Natural killer cell treated with Interleukin-12 subunit alpha and Interleukin-12 subunit beta and Interleukin-15 and Interleukin-18, amount 100 ng/mL, for 72 hours (primary cell): ENCODE measurements around the gene CRYGA. TPM values are rescaled to one million over a fixed set of nuclear protein-coding genes. Genes with fewer than 3 reads are reported as not detected.
"Not testable (repeated sequence)": the region's sequence is repeated elsewhere in the genome, so short reads cannot be mapped to it uniquely, and the experiment has no call there.

Experiments
- ATAC-seq, 2 donors: fragments of 150-1000 bp; cut with Tn5 transposase in 1 of 2; sonication (Bioruptor Pico), chemical (Tn5 transposase) in 1 of 2; 2 replicates each; pipeline ENCODE4 v1.10.0; 2021
- DNase-seq: peaks from one replicate; pipeline ENCODE4 v3.0.0; 2022; ENCODE audit warnings: low spot score
- H3K27ac Mint-ChIP-seq, 2 donors: 1 replicate in 1 of 2; 2 replicates in 1 of 2; pipeline ENCODE4 v1.8.0; 2022; ENCODE audit warnings: mixed read lengths in 2 of 2, mild to moderate bottlenecking in 1 of 2, moderate library complexity in 1 of 2
- H3K27me3 Mint-ChIP-seq, 2 donors: 1 replicate in 1 of 2; 2 replicates in 1 of 2; pipeline ENCODE4 v1.8.0; 2022; ENCODE audit warnings: mixed read lengths in 2 of 2
- H3K36me3 Mint-ChIP-seq: one replicate; pipeline ENCODE4 v1.8.0; 2022; ENCODE audit warnings: mixed read lengths
- H3K4me1 Mint-ChIP-seq, 2 donors: 1 replicate in 1 of 2; 2 replicates in 1 of 2; pipeline ENCODE4 v1.8.0; 2022; ENCODE audit warnings: low read depth in 2 of 2, mixed read lengths in 2 of 2, mild to moderate bottlenecking in 1 of 2
- H3K4me3 Mint-ChIP-seq: one replicate; pipeline ENCODE4 v1.8.0; 2022; ENCODE audit warnings: mixed read lengths
- H3K9me3 Mint-ChIP-seq: 2 replicates; pipeline ENCODE4 v1.8.0; 2022; ENCODE audit warnings: mixed read lengths
- total RNA-seq, 2 donors: library from RNA; stranded (reverse); gene quantifications; one replicate each; pipeline ENCODE4 v1.2.3, GENCODE V29; 2022

The CRYGA gene
- total RNA-seq, 2 donors from 2014 or later: not detected

GRCh38 chr2:208127090-208127489, 36.3 kb downstream of the CRYGA start:
- DNase-seq (no peak), ATAC-seq (no peak)
- Mint-ChIP-seq H3K27ac (no peak overlapping the region), H3K9me3 (peaks cover 3% of the 10 kb centered on the region), H3K36me3 (no peaks in the 10 kb centered on the region), H3K4me3 (no peak overlapping the region), H3K27me3 (peaks cover 15 to 20% of the 10 kb centered on the region in 2 donors), H3K4me1 (peaks cover 0 to 6% of the 10 kb centered on the region in 2 donors)

GRCh38 chr2:208125251-208125650, 38.1 kb downstream of the CRYGA start:
- Mint-ChIP-seq H3K4me1 (peaks cover 0 to 6% of the 10 kb centered on the region in 2 donors), H3K9me3 (peaks cover 3% of the 10 kb centered on the region), H3K27ac (no peak overlapping the region), H3K27me3 (peaks cover 18 to 26% of the 10 kb centered on the region in 2 donors), H3K4me3 (no peak overlapping the region), H3K36me3 (no peaks in the 10 kb centered on the region)
- DNase-seq (no peak), ATAC-seq (no peak)

- not testable (repeated sequence) for H3K36me3 Mint-ChIP-seq, H3K4me1 Mint-ChIP-seq, DNase-seq, H3K27ac Mint-ChIP-seq, H3K9me3 Mint-ChIP-seq
- peaks cover 18 to 26% of the 10 kb centered on the region in 2 donors for H3K27me3 Mint-ChIP-seq
- ATAC-seq: peak; percentile 53 to 69
- peak within 1 kb of the TSS; percentile 11 for H3K4me3 Mint-ChIP-seq
These were observed 39.2 kb downstream of the CRYGA start, which contains the start of gene CRYGD for GRCh38 chr2:208124013-208124715. TSS of gene CRYGD (minus strand) at chr2:208124524. CDS start at chr2:208124473, 51 bp downstream.

- no peak for DNase-seq
- Mint-ChIP-seq H3K27ac (no peak overlapping the region), H3K27me3 (peaks cover 18 to 26% of the 10 kb centered on the region in 2 donors), H3K36me3 (no peaks in the 10 kb centered on the region), H3K4me1 (peaks cover 0 to 6% of the 10 kb centered on the region in 2 donors), H3K4me3 (no peak overlapping the region), H3K9me3 (peaks cover 3% of the 10 kb centered on the region)
- ATAC-seq: no peak
These were observed 41.1 kb downstream of the CRYGA start for GRCh38 chr2:208122248-208122647.

- Mint-ChIP-seq H3K9me3 (no peaks in the 10 kb centered on the region), H3K36me3 (no peaks in the 10 kb centered on the region), H3K27me3 (peaks cover 10 to 11% of the 10 kb centered on the region in 2 donors), H3K27ac (no peak overlapping the region), H3K4me1 (peaks cover 0 to 2% of the 10 kb centered on the region in 2 donors), H3K4me3 (no peak overlapping the region)
- ATAC-seq (no peak), DNase-seq (no peak)
These were observed 44.5 kb downstream of the CRYGA start for GRCh38 chr2:208118918-208119317.

- H3K4me3 Mint-ChIP-seq, DNase-seq, ATAC-seq, H3K9me3 Mint-ChIP-seq, H3K27me3 Mint-ChIP-seq, H3K27ac Mint-ChIP-seq, H3K4me1 Mint-ChIP-seq, H3K36me3 Mint-ChIP-seq: not testable (repeated sequence)
These were observed 46.0 kb downstream of the CRYGA start for GRCh38 chr2:208117390-208117789.

GRCh38 chr2:208112969-208113368, 50.4 kb downstream of the CRYGA start:
- ATAC-seq (no peak), DNase-seq (no peak)
- Mint-ChIP-seq H3K9me3 (no peaks in the 10 kb centered on the region), H3K27me3 (peaks cover 0 to 5% of the 10 kb centered on the region in 2 donors), H3K4me1 (no peaks in the 10 kb centered on the region), H3K27ac (no peak overlapping the region), H3K36me3 (no peaks in the 10 kb centered on the region), H3K4me3 (no peak overlapping the region)

- not testable (repeated sequence) for H3K27ac Mint-ChIP-seq, H3K4me3 Mint-ChIP-seq, H3K4me1 Mint-ChIP-seq, H3K27me3 Mint-ChIP-seq, H3K36me3 Mint-ChIP-seq, DNase-seq, H3K9me3 Mint-ChIP-seq
- ATAC-seq: peak; percentile 31 to 60
These were observed 51.1 kb downstream of the CRYGA start for GRCh38 chr2:208112273-208112745.

Other genes with a start within 250 kb of the CRYGA start
- 10 to 100 TPM in 1 of 2 donors, 1 to 10 TPM in 1; 8.1 to 10.3 TPM for gene PLEKHM3, start 138.1 kb downstream of the CRYGA start, total RNA-seq
- not detected for gene CRYGD, start 39.1 kb downstream of the CRYGA start, total RNA-seq
- not detected for gene CRYGC, start 33.8 kb downstream of the CRYGA start, total RNA-seq
- gene CRYGB, start 17.4 kb downstream of the CRYGA start, total RNA-seq: not detected
- gene C2orf80, start 26.4 kb upstream of the CRYGA start, total RNA-seq: not detected
- gene IDH1, start 91.5 kb upstream of the CRYGA start, total RNA-seq: 10 to 100 TPM; 18.9 to 30.5 TPM
- gene PIKFYVE, start 102.7 kb upstream of the CRYGA start, total RNA-seq: 10 to 100 TPM; 25.6 to 29.9 TPM
- not detected for gene PTH2R, start 243.2 kb upstream of the CRYGA start, total RNA-seq